GM19035 (cell line): ENCODE data around the gene BCAS1.
A peak's percentile ranks its signal among the peaks of the same experiment; 100 is the strongest.
"Not testable (repeated sequence)": the region's sequence is repeated elsewhere in the genome, so short reads cannot be mapped to it uniquely, and the experiment has no call there.

Experiments used
- ATAC-seq: cut with Tn5 transposase; IDR thresholded peaks from one replicate; pipeline ENCODE4 v1.9.1; 2021; ENCODE audit not compliant: unreplicated experiment

Gene BCAS1

DNA sequence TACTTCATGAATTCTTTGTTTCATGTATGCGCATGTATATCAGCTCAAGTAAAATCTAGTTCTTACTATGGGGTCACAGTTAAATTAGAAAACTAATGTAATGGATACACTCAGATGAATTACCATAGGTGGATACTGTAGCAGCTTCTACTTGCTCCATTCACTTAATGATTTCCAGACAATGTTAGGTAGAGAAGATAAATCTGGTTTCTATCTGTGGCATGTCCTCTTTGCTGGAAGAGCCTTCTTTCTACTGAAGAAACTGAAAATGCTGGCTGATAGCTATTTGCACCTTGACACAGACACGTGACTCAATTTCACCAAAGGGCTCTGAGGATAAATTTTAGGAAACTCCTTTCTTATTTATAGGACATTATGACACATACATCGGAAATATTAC, 49.5 kb downstream of the BCAS1 start:
- no peak for ATAC-seq

DNA sequence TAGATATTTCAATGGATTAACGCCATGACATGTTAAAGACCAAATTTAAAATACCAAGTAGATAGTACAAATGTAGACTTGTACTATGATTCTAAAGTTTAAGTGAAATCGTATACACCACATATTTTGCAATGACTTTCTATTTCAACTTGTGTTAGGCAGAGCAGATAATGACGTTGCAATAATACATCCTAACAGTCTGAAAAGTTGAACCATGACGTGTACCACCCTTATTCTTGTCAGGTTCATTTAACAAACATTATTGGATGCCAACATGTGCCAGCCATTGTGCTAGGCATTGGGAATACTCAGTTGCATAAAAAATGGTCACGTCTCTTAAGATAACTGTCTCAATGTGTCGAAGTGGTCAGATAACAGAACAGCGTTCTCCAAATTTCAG, 50.0 kb downstream of the BCAS1 start:
- no peak for ATAC-seq

DNA sequence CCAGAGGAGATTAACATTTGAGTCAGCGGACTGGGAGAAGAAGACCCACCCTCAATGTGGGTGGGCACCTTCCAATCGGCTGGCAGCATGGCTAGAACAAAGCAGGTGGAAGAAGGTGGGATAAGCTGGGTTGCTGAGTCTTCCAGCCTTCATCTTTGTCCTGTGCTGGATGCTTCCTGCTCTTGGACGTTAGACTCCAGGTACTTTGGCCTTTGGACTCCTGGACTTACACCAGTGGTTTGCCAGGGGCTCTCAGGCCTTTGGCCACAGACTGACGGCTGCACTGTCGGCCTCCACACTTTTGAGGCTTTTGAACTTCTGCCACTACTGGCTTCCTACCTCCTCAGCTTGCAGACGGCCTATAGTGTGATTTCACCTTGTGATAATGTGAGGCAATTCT, 50.8 kb downstream of the BCAS1 start:
- no peak for ATAC-seq

DNA sequence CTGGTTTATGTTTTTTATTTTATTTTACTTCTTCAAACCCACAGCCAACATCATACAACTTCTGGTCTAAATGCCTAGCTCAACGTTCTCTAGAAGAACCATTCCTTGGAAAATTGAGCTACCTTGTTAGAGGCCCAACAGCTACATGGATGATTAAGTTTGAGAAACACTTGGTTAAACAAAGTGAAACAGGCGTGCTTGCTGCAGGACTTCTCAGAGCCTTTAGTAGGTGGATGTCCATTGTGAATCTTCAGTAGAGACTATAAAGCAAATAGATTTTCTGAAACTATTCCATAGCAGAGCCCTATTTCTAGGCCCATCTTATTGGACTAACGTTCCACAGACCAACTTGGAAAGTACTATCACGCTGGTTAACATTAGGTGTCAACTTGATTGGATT, 51.3 kb downstream of the BCAS1 start:
- ATAC-seq, result no peak

DNA sequence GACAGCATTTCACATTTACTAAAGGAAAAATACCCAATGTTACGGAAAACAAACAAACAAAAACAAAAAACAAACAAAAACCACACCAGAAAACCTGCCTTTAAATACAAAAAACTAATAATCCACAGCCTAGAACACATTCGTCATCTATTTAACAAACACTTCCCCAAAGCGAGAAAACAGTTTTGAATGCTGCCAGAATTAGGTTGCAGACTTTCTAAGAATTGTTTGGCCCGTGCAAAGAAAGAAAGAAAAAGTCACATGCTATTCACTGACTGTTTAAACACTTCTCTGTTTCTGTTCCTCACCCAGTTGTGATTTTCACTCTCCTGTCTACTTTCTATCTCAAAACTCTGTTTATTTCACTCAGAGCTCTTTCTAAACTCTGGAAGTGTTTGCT, 52.5 kb downstream of the BCAS1 start:
- peak; percentile 90 for ATAC-seq

DNA sequence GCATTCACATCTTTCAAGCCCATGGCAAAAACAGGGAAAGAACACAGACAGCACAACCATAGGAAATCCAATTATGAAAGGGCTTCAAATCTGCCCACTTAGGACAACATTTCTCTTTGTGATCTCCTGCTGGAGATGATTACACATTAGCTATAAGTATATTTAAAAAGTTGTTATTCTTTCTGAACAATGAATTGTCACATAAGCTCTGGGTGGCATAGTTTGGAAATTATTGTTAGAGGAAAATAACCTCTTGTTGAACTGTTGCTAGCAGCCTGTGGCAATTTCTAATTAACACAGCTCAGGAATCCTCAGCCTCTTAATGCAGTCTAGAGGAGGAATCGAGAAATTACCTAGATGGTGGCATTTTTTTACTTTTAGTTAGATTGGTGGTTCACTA, 54.9 kb downstream of the BCAS1 start:
- no peak for ATAC-seq

DNA sequence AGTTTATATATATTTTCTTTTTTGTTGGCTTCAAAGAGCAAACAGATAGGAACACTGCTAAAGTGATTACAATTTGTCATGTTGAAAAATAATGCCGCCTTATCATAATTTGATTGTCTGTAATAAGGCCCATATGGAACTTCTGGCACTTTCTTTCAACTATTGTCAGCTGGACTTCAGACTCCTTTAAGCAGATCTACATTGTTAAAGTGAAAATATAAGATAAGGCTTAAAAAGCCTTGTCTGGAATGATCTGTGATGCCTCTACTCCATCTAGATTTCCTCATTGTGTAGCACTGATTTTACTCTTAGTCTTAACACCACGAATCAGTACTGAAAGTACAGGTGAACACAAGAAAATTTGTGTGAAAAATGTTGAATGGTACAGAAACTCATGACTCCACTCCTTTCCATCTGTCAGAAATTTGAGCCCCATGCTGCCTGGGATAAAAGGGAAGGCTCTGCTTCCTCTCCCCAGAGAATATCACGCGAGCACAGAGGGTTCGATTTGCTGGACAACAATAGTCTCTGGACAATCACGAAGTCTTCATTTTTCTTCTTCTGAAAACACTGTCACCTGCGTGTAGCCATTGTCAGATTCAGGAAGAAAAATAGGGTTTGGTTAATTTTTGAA, 56.0 kb downstream of the BCAS1 start:
- ATAC-seq, result no peak

DNA sequence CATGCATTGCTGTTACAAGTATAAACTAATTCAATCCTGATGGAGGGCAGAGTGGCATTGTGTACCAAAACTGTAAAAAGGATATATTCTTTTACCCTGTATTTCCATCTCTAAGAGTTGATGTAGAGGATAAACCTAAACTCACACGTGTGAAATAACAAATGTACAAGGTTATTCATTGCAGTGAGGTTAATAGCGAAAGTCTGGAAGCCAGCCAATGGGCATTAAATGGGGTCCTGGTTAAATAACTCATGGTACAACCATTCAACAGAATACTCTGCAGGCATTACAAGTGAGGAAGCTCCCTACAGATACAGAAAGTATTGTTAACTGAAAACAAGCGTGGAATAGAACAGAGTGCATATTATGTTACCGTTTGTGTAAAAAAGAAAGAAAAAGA, 56.9 kb downstream of the BCAS1 start:
- no peak for ATAC-seq

DNA sequence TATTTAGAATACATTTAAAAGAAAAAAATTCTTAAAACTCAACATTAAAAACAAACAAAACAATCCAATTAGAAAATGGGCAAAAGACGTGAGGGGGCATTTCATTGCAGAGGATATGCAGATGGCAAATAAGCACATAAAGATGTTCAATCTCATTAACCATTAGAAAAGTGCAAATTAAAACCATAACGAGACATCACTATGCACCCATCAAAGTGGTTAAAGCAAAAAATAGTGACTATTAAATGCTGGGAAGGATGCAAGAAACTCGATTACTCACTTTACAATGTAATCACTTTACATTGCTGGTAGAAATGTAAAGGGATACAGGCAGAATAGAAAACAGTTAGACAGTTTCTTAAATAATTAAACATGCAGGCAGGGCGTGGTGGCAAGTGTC, 59.0 kb downstream of the BCAS1 start:
- ATAC-seq, result no peak

DNA sequence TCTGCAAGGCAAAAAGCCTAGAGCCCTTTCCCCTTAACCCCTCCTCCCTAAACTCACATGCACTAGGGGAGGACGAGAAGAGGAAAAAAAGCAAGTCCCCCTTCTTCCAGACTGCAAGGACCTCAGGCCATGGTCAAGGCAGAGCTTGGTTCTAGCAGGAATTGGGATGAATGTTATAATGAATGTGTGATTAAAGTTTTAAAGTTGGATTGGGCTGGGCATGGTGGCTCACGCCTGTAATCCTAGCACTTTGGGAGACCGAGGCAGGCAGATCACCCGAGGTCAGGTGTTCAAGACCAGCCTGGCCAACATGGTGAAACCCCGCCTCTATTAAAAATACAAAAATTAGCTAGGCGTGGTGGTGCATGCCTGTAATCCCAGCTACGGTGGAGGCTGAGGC, 64.2 kb downstream of the BCAS1 start:
- not testable (repeated sequence) for ATAC-seq

DNA sequence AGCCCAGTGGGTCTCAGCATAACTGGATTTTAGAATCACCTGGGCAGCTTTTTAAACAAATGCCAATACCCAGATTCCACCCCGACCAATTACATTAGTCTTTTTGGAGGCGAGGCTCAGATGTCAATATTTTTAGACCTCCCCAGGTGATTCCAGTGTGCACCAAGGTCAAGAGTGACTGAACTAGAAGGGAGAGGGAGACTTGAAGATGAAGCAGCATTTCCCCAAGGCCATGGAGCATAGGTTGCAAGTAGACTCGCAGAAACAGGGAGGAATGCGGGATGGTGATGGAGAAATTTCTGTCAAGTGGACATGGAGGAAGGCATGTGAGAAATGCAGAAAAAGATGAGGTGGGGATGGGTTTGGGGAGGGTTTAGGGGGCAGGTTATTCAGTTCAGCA, 64.9 kb downstream of the BCAS1 start:
- ATAC-seq, result no peak

DNA sequence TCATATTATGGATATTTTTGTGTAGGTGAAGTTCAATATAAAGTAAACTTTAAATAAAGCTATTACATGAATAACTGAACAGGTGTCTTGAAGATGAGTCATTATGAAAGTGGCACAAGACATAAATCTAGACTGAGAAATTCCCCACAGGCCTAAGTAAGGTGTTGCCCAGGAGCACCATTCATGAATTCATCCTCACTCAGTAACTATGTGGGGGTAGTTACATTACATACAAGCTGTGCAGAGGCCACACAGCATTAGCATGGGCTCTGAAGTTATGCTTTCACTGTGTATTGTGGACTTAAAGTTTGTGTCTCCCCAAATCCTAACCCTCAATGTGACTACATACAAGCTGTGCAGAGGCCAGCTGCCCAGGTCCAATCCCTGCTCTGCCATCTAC, 65.9 kb downstream of the BCAS1 start:
- peak; percentile 98 for ATAC-seq

DNA sequence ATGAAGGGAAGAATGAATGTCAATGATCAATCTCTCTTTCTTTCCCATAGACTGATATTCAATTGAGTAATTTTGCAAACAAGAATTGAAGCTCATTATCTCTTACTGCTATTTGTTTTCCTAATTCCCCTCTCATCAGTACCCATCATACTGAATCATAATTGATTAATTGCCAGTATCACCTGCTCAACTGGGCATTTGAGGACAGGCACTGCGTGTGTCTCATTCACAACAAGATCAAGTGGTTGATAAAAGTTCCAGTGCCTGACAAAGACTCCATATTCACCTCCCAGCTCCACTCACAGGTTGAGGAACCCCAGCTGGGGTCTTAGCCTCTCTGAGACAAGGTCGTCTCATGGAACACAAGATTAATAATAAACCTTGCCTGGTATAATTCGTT, 67.7 kb downstream of the BCAS1 start:
- ATAC-seq, result no peak

DNA sequence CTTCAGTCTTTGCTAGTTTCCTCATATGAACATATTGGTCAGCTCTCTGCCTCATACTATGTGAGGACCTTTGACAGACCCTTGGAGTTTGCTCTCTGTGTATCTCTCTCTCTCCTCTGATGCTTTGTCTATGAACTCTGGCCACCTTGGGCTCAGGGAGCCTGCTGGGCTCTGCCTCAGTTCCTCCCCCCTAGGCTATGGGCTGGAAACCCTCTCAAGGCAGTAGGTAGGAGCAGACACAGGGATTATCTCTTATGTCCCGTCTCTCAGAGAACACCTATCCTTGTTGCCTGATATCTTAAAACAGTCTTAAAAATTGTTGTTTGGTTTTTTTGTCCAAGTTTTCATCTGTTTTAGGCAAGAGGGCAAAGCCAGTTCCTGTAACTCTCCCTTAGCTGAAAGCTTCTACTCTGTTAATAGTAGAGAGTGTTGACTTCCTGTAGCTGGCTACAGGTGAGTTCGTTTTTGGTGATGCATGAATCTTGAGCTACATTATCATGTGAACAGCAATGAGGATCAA, 68.3 kb downstream of the BCAS1 start:
- ATAC-seq, result no peak

DNA sequence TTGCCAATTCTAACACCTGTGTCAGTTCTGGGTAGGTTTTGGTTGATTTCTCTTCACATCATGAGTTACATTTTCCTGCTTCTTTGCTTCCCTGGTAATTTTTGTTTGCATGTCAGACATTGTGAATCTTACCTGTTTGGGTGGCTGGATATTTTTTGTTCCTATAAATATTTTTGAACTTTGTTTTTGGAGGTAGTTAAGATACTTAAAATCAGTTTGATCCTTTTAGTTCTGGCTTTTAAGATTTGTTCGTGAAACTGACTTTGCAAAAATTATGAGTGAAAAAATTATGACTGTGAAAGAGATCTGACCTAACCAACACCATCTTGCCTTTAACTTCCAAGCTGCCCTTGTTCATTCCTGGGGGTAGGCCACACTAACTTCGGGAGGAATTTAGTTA, 69.5 kb downstream of the BCAS1 start:
- ATAC-seq, result no peak

DNA sequence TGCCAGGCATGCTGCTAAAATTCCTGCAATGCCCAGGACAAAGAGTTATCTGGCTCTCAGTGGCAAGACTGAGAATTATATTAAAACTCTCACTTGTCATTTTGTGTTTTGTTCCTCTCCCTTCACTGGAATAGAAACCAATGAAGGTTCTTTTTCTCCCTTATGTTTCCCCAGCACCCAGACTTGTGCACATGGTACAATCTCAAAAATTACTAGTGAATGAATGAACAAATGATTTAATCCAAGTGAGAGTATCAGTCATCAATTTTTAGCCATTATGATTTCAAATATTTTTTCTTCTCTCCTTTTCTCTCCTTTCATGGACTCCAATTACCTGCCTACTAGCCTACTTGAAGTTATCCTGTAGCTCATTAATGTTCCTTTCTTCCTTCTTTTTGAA, 70.1 kb downstream of the BCAS1 start:
- no peak for ATAC-seq

DNA sequence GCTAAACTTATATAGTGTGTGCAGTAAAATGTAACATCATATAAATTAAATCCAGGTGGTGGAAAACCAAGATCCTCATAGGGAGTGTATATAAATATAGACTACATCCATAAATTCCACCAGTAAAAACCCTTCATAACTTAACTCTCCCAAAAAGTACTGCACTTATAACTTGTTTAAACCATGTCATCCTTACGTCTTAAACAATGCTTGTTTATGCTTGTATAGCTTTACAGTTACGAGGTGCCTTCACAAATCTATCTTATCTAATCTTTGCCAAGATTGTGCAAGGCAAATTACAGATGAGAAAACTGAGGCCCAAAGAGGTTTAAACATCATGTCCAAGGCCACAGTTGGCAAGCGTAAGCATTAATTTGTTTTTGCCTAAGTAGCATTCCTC, 71.3 kb downstream of the BCAS1 start:
- ATAC-seq, result no peak

DNA sequence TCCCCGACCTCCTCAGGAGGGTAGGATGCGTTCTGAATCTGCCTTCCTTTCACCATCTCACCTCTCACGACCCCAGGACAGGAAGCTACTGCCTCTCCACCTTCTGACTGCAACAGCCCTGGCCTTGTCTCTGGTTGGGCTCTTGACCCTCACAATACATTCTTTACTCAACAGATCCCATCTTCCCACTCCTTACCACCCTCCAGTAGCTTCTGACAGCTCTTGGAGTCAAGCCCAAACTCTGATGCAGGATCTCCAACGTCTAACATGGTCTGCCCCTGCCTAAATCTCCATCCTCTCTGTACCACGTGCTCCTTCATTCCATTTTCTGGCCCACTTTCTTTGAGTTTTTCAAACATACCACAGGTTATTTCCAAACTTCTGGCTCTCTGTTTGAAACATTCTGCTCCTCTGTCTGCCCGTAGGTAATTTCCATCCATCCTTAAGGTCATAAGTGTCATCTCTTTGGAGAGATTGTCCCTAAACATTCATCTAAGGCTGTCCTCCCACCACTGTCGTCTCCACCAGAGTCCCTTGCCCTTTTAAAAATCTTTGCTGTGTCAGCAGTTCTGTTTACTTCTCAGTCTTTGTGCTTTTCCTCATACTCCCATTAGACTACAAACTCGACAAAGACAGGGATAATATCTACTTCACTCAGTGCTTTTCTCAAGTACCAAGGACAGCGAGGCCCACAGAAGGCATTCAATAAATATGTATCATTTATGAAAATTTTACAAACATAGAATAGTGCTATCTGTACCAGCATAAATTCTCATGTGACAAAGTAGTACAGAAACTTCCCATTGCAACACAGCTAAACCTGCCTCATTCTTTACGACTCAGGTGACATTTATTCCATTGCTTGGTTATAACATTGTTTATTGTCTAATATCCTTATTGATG, 73.6 kb downstream of the BCAS1 start:
- ATAC-seq, result no peak

DNA sequence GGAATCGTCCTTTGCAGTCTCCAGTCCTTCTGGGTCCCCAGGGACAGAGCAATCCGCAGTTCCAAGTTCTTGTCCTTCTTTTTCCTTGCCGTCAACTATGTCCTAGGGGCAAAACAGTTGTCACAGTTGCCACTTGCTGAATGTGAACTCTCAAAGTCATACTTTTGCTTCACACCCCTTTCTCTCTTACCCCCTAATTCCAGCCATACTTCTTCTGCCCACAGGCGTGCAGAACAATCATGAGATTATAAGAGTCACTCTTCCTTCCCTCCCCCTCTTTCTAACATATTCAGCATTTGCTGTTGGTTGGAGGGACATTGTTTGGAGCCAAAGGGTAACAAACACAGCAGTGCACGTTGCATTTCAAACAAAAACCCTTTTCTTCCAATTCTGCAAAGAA, 74.4 kb downstream of the BCAS1 start:
- ATAC-seq, result no peak

DNA sequence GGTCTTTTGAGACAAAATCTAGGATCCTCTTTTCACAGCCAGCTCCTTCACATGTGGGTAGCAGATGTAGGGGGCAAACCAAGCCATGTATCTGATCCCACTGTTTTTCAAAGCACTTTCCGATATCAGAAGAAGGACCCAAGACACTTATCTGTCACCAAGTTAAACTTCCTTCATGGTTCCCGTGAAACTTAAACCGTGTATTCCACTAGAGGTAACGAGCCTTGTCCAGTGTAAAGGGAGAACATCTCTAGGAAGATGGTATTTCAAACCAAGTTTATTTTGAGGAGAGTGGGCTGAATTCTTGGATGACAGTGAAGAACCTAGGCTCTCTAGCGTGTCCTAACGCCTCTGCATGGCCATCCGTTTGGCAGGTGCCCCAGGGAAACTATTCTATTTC, 76.3 kb downstream of the BCAS1 start:
- no peak for ATAC-seq

DNA sequence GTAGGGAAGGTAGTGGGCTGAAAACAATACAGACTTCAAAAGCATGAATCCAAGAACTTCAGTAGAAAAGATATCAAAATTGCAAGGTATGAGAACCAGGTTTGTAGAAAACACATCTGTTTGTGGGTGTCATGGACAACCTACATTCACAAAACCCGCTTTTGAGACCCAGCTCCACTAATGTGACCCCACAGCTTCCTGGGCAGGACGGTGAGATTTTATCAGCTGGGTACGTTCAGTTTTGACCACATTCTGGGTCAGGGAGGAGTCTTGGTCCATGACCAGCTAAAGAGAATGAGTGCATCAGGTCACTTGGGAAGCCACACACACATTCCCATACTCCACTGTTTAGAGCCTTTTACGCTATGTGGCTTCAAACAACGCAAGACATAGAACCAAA, 77.1 kb downstream of the BCAS1 start:
- ATAC-seq, result no peak

DNA sequence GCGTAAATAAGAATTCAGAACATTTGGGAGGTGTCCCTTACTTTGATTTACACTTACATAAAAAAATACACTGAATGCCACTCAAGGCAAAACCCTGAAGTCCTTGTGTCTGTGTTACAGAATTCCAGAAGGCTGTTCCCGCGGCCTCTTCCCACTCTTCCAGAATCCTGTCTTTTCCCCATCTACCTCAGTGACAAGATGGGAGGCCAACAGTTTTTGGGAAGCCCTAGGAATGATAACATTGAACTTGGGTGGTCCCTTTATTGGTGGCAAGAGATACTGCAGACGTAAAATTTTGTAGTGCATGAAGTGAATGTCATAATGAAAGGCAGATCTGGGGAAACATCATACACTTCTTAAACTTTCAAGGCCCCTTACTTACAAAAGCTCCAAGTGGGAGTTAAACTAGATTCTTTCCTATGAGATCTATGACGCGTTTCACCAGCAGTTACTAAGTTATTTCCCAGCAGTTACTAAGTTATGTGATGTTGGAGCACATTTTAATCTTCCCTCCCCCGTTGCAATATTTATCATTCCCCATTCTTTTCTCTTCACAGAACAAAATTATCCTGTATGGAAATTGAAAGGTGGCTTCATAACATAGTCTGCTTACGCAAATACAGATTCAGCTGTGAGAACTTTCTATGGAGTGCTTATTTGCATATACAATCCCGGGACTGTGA, 79.5 kb downstream of the BCAS1 start:
- no peak for ATAC-seq
